HepG2 (cell line): ENCODE results near the gene MCRS1. TPM values are rescaled to one million over a fixed set of nuclear protein-coding genes. Genes with fewer than 3 reads are reported as not detected.

ENCODE experiments used
- ATAC-seq: fragments of 200-7000 bp; cut with Tn5 transposase; 3 replicates; pipeline ENCODE4 v1.9.1; 2020; ENCODE audit warnings: mild to moderate bottlenecking, moderate library complexity
- BruUV-seq: library from RNA; stranded (reverse); fragments of 400-500 nt; replicated peaks from 2 replicates; lab custom pipeline; 2021; lab: Mats Ljungman, UMichigan
- CTCF ChIA-PET: fragments of 300-600 bp; formaldehyde crosslinking; extraction: SDS; loops from one replicate; lab custom pipeline; 2021; ENCODE audit warnings: low total read pairs, inconsistent platforms, low intra/inter-chr PET ratio; lab: Yijun Ruan, JAX
- POLR2A ChIA-PET: fragments of 350-600 bp; sonication (Branson Sonifier 250); formaldehyde crosslinking; loops from one replicate; lab custom pipeline; 2020; ENCODE audit warnings: antibody characterized with exemption, inconsistent platforms; lab: Yijun Ruan, JAX
- DNase-seq: peaks from one replicate; pipeline ENCODE4 v3.0.0-alpha.2; 2015; ENCODE audit warnings: low spot score
- FAIRE-seq: peaks from 3 replicates; lab custom pipeline; 2011; peaks lifted over from hg19 to GRCh38; lab: Jason Lieb, UNC
- H2AFZ ChIP-seq: one replicate; pipeline ENCODE4 v1.6.1; 2011; ENCODE audit warnings: low read length, inconsistent platforms
- H3K27ac ChIP-seq: fragments of 300-600 bp; 3 replicates; pipeline ENCODE4 v1.8.0; 2011; ENCODE audit warnings: mixed run types, mild to moderate bottlenecking, mixed read lengths, low read length, inconsistent platforms; ENCODE audit not compliant: insufficient read depth; ENCODE audit errors: extremely low read length
- H3K27me3 ChIP-seq, 2 experiments: fragments of 200-600 bp in 1 of 2; 2 replicates in 1 of 2; 3 replicates in 1 of 2; pipeline versions ENCODE4 v1.6.0 to v1.8.0; 2011; ENCODE audit warnings: low read length in 2 of 2, mild to moderate bottlenecking in 2 of 2, moderate library complexity in 2 of 2, inconsistent platforms in 1 of 2; ENCODE audit not compliant: insufficient read depth in 2 of 2, control insufficient read depth in 1 of 2
- H3K36me3 ChIP-seq, 2 experiments: fragments of 200-600 bp in 1 of 2; replicated peaks in 1 of 2; 2 replicates in 1 of 2; 3 replicates in 1 of 2; pipeline versions ENCODE4 v1.5.1 to v1.8.0; 2011; ENCODE audit warnings: low read length in 2 of 2, inconsistent platforms in 1 of 2; ENCODE audit not compliant: insufficient read depth in 2 of 2, control insufficient read depth in 1 of 2
- H3K4me1 ChIP-seq: 2 replicates; pipeline ENCODE4 v1.5.1; 2012; ENCODE audit warnings: low read length, inconsistent platforms; ENCODE audit not compliant: insufficient read depth
- H3K4me2 ChIP-seq: 2 replicates; pipeline ENCODE4 v1.6.0; 2011; ENCODE audit warnings: low read depth, low read length, inconsistent platforms
- H3K4me3 ChIP-seq, 3 experiments: fragments of 200-600 bp in 1 of 3; sonication (generic), shearing (Covaris generic) in 1 of 3; replicated peaks in 1 of 3; 2 replicates each; pipeline ENCODE4 v1.5.1; 2011 to 2016; ENCODE audit warnings: low read length in 3 of 3, inconsistent platforms in 2 of 3, low read depth in 2 of 3, mild to moderate bottlenecking in 2 of 3, control low read depth in 1 of 3, mixed read lengths in 1 of 3; ENCODE audit not compliant: insufficient read depth in 1 of 3
- H3K79me2 ChIP-seq: one replicate; pipeline ENCODE4 v1.6.1; 2011; ENCODE audit warnings: low read length, inconsistent platforms; ENCODE audit not compliant: insufficient read depth
- H3K9ac ChIP-seq: 2 replicates; pipeline ENCODE4 v1.6.0; 2011; ENCODE audit warnings: mild to moderate bottlenecking, low read depth, low read length, inconsistent platforms; ENCODE audit not compliant: insufficient read depth
- H3K9me3 ChIP-seq: 2 replicates; pipeline ENCODE4 v1.5.1; 2012; ENCODE audit warnings: mild to moderate bottlenecking, low read length
- H4K20me1 ChIP-seq: 2 replicates; pipeline ENCODE4 v1.6.0; 2011; ENCODE audit warnings: inconsistent platforms, mild to moderate bottlenecking, low read length, moderate library complexity; ENCODE audit not compliant: insufficient read depth
- ATAD3A ChIP-seq: sonication (generic); formaldehyde crosslinking; IDR thresholded peaks from 2 replicates; pipeline ENCODE4 v1.4.0; 2020; ENCODE audit warnings: missing genetic modification reagents
- BORCS8-MEF2B ChIP-seq: sonication (generic); formaldehyde crosslinking; IDR thresholded peaks from 2 replicates; pipeline ENCODE4 v1.8.0; 2022; ENCODE audit warnings: mild to moderate bottlenecking, missing genetic modification reagents
- FLYWCH1 ChIP-seq: sonication (generic); formaldehyde crosslinking; IDR thresholded peaks from 2 replicates; pipeline ENCODE4 v1.8.1; 2023; ENCODE audit warnings: mild to moderate bottlenecking, missing genetic modification reagents
- KDM5A ChIP-seq: fragments of 200-600 bp; sonication (generic); IDR thresholded peaks from 2 replicates; pipeline ENCODE4 v1.7.0; 2018; ENCODE audit warnings: antibody characterized with exemption, mild to moderate bottlenecking, low read length, borderline replicate concordance
- RFX5 ChIP-seq: IDR thresholded peaks from 2 replicates; pipeline ENCODE4 v1.6.1; 2011; ENCODE audit warnings: low read depth, low read length, improper control_type of control experiment
- TARDBP ChIP-seq: sonication (generic); formaldehyde crosslinking; IDR thresholded peaks from 2 replicates; pipeline ENCODE4 v1.8.0; 2022; ENCODE audit warnings: mild to moderate bottlenecking, missing genetic modification reagents
- TIGD3 ChIP-seq: sonication (generic); formaldehyde crosslinking; IDR thresholded peaks from 2 replicates; pipeline ENCODE4 v1.5.1; 2020; ENCODE audit warnings: mild to moderate bottlenecking, missing genetic modification reagents, borderline replicate concordance
- UBTF ChIP-seq: sonication (generic); formaldehyde crosslinking; IDR thresholded peaks from 2 replicates; pipeline ENCODE4 v1.4.0; 2020; ENCODE audit warnings: mild to moderate bottlenecking, missing genetic modification reagents
- ZC3H13 ChIP-seq: sonication (generic); formaldehyde crosslinking; IDR thresholded peaks from 2 replicates; pipeline ENCODE4 v1.8.1; 2023; ENCODE audit warnings: mild to moderate bottlenecking, missing genetic modification reagents, moderate library complexity
- ZFP82 ChIP-seq: sonication (generic); formaldehyde crosslinking; IDR thresholded peaks from 2 replicates; pipeline ENCODE4 v1.5.1; 2020; ENCODE audit warnings: mild to moderate bottlenecking, missing genetic modification reagents, borderline replicate concordance
- ZNF543 ChIP-seq: sonication (generic); formaldehyde crosslinking; IDR thresholded peaks from 2 replicates; pipeline ENCODE4 v1.4.0; 2020; ENCODE audit warnings: mild to moderate bottlenecking, missing genetic modification reagents
- ZNF605 ChIP-seq: sonication (generic); formaldehyde crosslinking; IDR thresholded peaks from 2 replicates; pipeline ENCODE4 v1.8.0; 2022; ENCODE audit warnings: mild to moderate bottlenecking, missing genetic modification reagents
- ZNF607 ChIP-seq: sonication (generic); formaldehyde crosslinking; IDR thresholded peaks from 2 replicates; pipeline ENCODE4 v1.5.1; 2020; ENCODE audit warnings: missing genetic modification reagents, mild to moderate bottlenecking, borderline replicate concordance
- WGBS: methylation state at CpG from one replicate; pipeline ENCODE4 v1.1.6; 2017; ENCODE audit warnings: low lambda C conversion rate; 5-methylcytosine and 5-hydroxymethylcytosine counted together
- in situ Hi-C: cut with HindIII; loops from 2 replicates; pipeline ENCODE4 v1.10.0; 2017; ENCODE audit warnings: low pct_unique_long_range_greater_than_20kb; ENCODE audit not compliant: extremely low pct_ligation_motif_present
- intact Hi-C: fragments of 100-400 bp; cut with micrococcal nuclease; formaldehyde crosslinking; loops from one replicate; pipeline ENCODE4 v1.10.0; 2022; ENCODE audit not compliant: unreplicated experiment
- polyA plus RNA-seq, 8 experiments: library from polyadenylated mRNA; depleted of rRNA in 3 of 8; stranded (reverse) in 7 of 8; unstranded in 1 of 8; fragments of >200 nt; fragmentation: Illumina TruSeq in 4 of 8; extraction: Trizol in 4 of 8; gene quantifications; 2 replicates each; pipeline versions ENCODE4 v1.2.1 to v1.2.3, GENCODE V29; 2011 to 2016; ENCODE audit warnings: low read depth in 4 of 8, missing spikeins in 1 of 8, mixed read lengths in 1 of 8; ENCODE audit not compliant: insufficient read depth in 1 of 8
- total RNA-seq, 5 experiments: library from RNA; depleted of rRNA; stranded (reverse); fragments of >200 nt; fragmentation: Illumina TruSeq; extraction: Trizol; gene quantifications; 2 replicates each; pipeline ENCODE4 v1.2.3, GENCODE V29; 2016; ENCODE audit warnings: low read depth in 1 of 5
- TF ChIP-seq, protein P1 (sequence below): fragments of 450-650 bp; IDR thresholded peaks from 2 replicates; pipeline ENCODE4 v1.6.1; 2016

The MCRS1 gene
- total and polyA plus RNA-seq, 2 of the 13 experiments (the other 11 are each of a cell fraction or from before 2014, with no cell fraction given), result 51.0 to 66.3 TPM

- BruUV-seq, result TSS peak; percentile 62
- H3K9me3 ChIP-seq, result no peaks in the 10 kb centered on the region
- peaks cover 7 to 29% of the 10 kb centered on the region in 2 experiments; a peak in 4 of 5 replicates for H3K36me3 ChIP-seq
- H3K4me3 ChIP-seq, result peak overlapping the region; percentile 80 to 98 (median 85)
- in situ Hi-C loops, result no loop called here
- 1% methylated on average over 19 of the region's 19 CpGs for WGBS
- POLR2A ChIA-PET, result interaction anchor here (0.7 kb wide), 1 partner anchor 58 kb away, joined by 3 read pairs; no protein-coding TSS in a partner anchor
- no peaks in the 10 kb centered on the region; a peak in 1 of 5 replicates for H3K27me3 ChIP-seq
- peak overlapping the region; percentile 85 for H2AFZ ChIP-seq
- H3K79me2 ChIP-seq, result peaks cover 27% of the 10 kb centered on the region
- peaks cover 34% of the 10 kb centered on the region for H3K4me1 ChIP-seq
- CTCF ChIA-PET, result no interaction called here
- peak overlapping the region; percentile 87 for H3K9ac ChIP-seq
- peak; percentile 28 for DNase-seq
- ATAC-seq, result peak; percentile 72
- intact Hi-C loops, result loop anchor here (5.0 kb wide), 2 partner anchors 54 to 571 kb away; partner anchors contain the start of genes DDN and PRPF40B
- H3K27ac ChIP-seq, result peak overlapping the region; percentile 81
- H4K20me1 ChIP-seq, result no peaks in the 10 kb centered on the region
- peak; percentile 51 for FAIRE-seq
- H3K4me2 ChIP-seq, result peak overlapping the region; percentile 80
- TF ChIP-seq RFX5, result no peak
- TF ChIP-seq ZNF607, result 0 out of 2 replicates have a peak, but pooled peaks have one; percentile 26
- TF ChIP-seq ZNF605 (CRISPR knock-in tag), result 0 out of 2 replicates have a peak, but pooled peaks have one; percentile 3
- no peak for TF ChIP-seq TARDBP (CRISPR knock-in tag)
- TF ChIP-seq FLYWCH1 (CRISPR knock-in tag), result no peak
- 0 out of 2 replicates have a peak, but pooled peaks have one; percentile 1 for TF ChIP-seq BORCS8-MEF2B (CRISPR knock-in tag)
- no peak for TF ChIP-seq ATAD3A (CRISPR knock-in tag)
- 0 out of 2 replicates have a peak, but pooled peaks have one; percentile 19 for TF ChIP-seq ZFP82
- TF ChIP-seq TIGD3, result 0 out of 2 replicates have a peak, but pooled peaks have one; percentile 70
- TF ChIP-seq KDM5A, result peak; percentile 34; the same call in 1 of the 2 replicates
- 0 out of 2 replicates have a peak, but pooled peaks have one; percentile 16 for TF ChIP-seq UBTF (CRISPR knock-in tag)
- 0 out of 2 replicates have a peak, but pooled peaks have one; percentile 44 for TF ChIP-seq ZNF543
- TF ChIP-seq ZC3H13 (CRISPR knock-in tag), result 0 out of 2 replicates have a peak, but pooled peaks have one; percentile 11
- TF ChIP-seq, protein P1, sequence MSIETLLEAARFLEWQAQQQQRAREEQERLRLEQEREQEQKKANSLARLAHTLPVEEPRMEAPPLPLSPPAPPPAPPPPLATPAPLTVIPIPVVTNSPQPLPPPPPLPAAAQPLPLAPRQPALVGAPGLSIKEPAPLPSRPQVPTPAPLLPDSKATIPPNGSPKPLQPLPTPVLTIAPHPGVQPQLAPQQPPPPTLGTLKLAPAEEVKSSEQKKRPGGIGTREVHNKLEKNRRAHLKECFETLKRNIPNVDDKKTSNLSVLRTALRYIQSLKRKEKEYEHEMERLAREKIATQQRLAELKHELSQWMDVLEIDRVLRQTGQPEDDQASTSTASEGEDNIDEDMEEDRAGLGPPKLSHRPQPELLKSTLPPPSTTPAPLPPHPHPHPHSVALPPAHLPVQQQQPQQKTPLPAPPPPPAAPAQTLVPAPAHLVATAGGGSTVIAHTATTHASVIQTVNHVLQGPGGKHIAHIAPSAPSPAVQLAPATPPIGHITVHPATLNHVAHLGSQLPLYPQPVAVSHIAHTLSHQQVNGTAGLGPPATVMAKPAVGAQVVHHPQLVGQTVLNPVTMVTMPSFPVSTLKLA, result no peak
Observed at GRCh38 chr12:49568442-49569162, 660 bp upstream of the MCRS1 start.
